Osteoblast (primary cell): Measurements from ENCODE around the gene NABP1. TPM values are rescaled to one million over a fixed set of nuclear protein-coding genes. Genes with fewer than 3 reads are reported as not detected.

Experiments
- DNase-seq: peaks from one replicate; pipeline ENCODE4 v3.0.0; 2011; ENCODE audit warnings: low spot score, mixed read lengths; ENCODE audit not compliant: insufficient read length; ENCODE audit errors: missing footprints
- H2AFZ ChIP-seq: 2 replicates; pipeline ENCODE4 v1.6.0; 2011; ENCODE audit warnings: mild to moderate bottlenecking, low read length
- H3K27ac ChIP-seq: 2 replicates; pipeline ENCODE4 v1.5.1; 2011; ENCODE audit warnings: mild to moderate bottlenecking, low read depth, low read length, moderate library complexity
- H3K27me3 ChIP-seq: 2 replicates; pipeline ENCODE4 v1.6.0; 2012; ENCODE audit warnings: mild to moderate bottlenecking, control low read depth, inconsistent platforms, low read length, moderate library complexity; ENCODE audit not compliant: insufficient read depth
- H3K36me3 ChIP-seq: 2 replicates; pipeline ENCODE4 v1.5.1; 2011; ENCODE audit warnings: mild to moderate bottlenecking, low read length, control low read depth, moderate library complexity; ENCODE audit not compliant: insufficient read depth
- H3K4me1 ChIP-seq: 2 replicates; pipeline ENCODE4 v1.5.1; 2011; ENCODE audit warnings: mild to moderate bottlenecking, low read length, control low read depth, moderate library complexity; ENCODE audit not compliant: insufficient read depth
- H3K4me2 ChIP-seq: 2 replicates; pipeline ENCODE4 v1.6.0; 2011; ENCODE audit warnings: mild to moderate bottlenecking, low read length; ENCODE audit not compliant: insufficient read depth
- H3K4me3 ChIP-seq: fragments of 200-600 bp; sonication (generic); 3 replicates; pipeline ENCODE4 v1.5.1; 2012; ENCODE audit warnings: mild to moderate bottlenecking, low read length, inconsistent platforms; ENCODE audit not compliant: insufficient read depth
- H3K79me2 ChIP-seq: 2 replicates; pipeline ENCODE4 v1.6.0; 2012; ENCODE audit warnings: mild to moderate bottlenecking, low read length, control low read depth, inconsistent platforms; ENCODE audit not compliant: insufficient read depth
- H3K9me3 ChIP-seq: 2 replicates; pipeline ENCODE4 v1.5.1; 2011; ENCODE audit warnings: low read depth, low read length, control low read depth
- H4K20me1 ChIP-seq: 2 replicates; pipeline ENCODE4 v1.6.0; 2012; ENCODE audit warnings: mild to moderate bottlenecking, low read length, control low read depth; ENCODE audit not compliant: insufficient read depth
- total RNA-seq: library from RNA; depleted of rRNA; stranded (reverse); fragments of >200 nt; gene quantifications from 2 replicates; pipeline ENCODE4 v1.2.3, GENCODE V29; 2012
- TF ChIP-seq, protein P1 (sequence below): IDR thresholded peaks from 2 replicates; pipeline ENCODE4 v1.5.1; 2011; ENCODE audit warnings: mild to moderate bottlenecking, low read depth, low read length, moderate library complexity; ENCODE audit errors: extremely low read depth

The NABP1 gene
- total RNA-seq, 1 donor, result 72.0 TPM

DNA sequence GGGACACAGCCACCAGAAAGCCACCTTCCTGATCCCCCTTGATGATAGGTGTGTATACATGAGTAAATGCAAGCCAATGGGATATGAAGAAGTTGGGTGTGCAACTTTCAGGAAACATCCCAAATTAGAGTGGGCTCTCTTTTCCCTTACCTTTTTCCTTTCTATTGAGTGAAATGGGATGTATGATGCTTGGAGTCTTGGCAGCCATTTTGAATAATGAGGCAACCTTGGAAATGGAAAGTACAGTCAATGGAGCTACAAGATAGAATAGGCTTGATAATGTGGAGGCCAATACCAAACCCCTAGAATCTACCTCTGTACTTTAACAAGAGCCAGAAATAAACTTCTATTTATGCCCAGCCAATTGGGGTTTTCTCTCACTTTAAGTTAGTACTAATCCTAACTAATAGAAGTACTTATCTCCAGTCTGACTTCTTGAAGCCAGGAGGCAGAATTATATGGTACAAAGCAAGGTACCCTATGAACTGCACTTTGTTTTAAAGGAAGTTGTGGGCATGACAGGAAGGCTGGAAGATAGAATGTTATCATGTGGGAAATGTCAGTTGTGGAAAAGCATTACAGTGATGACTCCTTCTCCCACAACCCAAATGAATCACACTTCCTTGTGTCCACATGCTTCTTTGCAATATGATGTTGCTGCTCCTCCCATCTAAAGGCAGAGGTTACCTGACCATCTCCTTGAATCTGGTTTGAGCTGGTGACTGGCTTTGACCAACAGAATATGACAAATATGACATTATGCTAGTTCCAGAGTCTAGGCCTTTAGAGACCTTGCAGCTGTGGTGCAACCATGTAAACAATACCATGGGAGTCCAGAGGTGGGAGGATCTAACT, 12.9 kb upstream of the NABP1 start:
- Histone ChIP-seq H3K27me3 (no peaks in the 10 kb centered on the region), H2AFZ (no peak overlapping the region), H3K36me3 (no peaks in the 10 kb centered on the region), H3K9me3 (no peaks in the 10 kb centered on the region), H3K27ac (peak overlapping the region; percentile 58), H3K79me2 (no peaks in the 10 kb centered on the region), H3K4me3 (peak overlapping the region; percentile 3), H4K20me1 (no peaks in the 10 kb centered on the region), H3K4me2 (no peak overlapping the region), H3K4me1 (peaks cover 19% of the 10 kb centered on the region)
- TF ChIP-seq, protein P1, sequence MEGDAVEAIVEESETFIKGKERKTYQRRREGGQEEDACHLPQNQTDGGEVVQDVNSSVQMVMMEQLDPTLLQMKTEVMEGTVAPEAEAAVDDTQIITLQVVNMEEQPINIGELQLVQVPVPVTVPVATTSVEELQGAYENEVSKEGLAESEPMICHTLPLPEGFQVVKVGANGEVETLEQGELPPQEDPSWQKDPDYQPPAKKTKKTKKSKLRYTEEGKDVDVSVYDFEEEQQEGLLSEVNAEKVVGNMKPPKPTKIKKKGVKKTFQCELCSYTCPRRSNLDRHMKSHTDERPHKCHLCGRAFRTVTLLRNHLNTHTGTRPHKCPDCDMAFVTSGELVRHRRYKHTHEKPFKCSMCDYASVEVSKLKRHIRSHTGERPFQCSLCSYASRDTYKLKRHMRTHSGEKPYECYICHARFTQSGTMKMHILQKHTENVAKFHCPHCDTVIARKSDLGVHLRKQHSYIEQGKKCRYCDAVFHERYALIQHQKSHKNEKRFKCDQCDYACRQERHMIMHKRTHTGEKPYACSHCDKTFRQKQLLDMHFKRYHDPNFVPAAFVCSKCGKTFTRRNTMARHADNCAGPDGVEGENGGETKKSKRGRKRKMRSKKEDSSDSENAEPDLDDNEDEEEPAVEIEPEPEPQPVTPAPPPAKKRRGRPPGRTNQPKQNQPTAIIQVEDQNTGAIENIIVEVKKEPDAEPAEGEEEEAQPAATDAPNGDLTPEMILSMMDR, result no peak
- peak; percentile 1 for DNase-seq

DNA sequence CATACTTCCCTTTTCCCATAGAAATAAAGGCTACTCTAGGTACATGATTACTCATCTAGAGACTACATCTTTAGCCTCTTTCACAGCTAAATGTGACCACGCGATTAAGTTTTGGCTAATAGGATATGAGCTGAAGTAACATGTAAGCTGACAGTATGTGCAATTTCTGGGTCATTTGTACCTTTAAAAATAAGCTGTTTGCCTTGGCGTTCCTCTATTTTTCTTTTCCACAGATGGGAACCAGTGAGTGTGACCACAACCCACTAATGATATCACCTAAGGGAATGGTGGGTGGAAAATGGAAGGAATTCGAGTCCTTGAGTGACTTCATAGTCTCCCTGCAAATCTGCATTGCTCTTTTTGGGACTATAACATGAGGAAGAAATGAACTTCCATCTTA, 11.7 kb upstream of the NABP1 start:
- H3K79me2 ChIP-seq, result no peaks in the 10 kb centered on the region
- peaks cover 19% of the 10 kb centered on the region for H3K4me1 ChIP-seq
- H2AFZ ChIP-seq, result peak overlapping the region; percentile 62
- H3K9me3 ChIP-seq, result no peaks in the 10 kb centered on the region
- TF ChIP-seq, protein P1, result no peak
- peak overlapping the region; percentile 58 for H3K27ac ChIP-seq
- H3K4me2 ChIP-seq, result peak overlapping the region; percentile 5
- H3K27me3 ChIP-seq, result no peaks in the 10 kb centered on the region
- DNase-seq, result peak; percentile 23
- H3K4me3 ChIP-seq, result no peak overlapping the region
- H3K36me3 ChIP-seq, result no peaks in the 10 kb centered on the region
- H4K20me1 ChIP-seq, result no peaks in the 10 kb centered on the region

DNA sequence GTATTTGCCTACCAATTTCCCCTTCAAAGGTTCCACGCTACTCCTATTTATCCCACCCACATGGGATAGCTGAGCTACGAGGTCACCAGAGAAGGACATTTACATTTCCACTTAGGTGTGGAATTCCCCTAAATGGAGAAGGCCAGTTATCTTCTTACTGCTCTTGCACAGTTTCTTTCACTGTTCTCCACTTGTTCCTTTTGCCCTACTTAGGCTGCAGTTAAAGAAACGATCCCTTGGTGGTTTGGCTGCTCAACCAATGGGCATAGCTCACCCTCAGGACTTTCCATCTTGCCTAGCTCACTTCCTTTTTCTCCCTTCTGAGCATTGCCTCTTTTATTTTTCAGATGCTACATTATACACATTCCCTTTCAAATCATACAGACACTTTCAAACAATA, 11.2 kb upstream of the NABP1 start:
- TF ChIP-seq, protein P1, result no peak
- H3K4me2 ChIP-seq, result peak overlapping the region; percentile 5

DNA sequence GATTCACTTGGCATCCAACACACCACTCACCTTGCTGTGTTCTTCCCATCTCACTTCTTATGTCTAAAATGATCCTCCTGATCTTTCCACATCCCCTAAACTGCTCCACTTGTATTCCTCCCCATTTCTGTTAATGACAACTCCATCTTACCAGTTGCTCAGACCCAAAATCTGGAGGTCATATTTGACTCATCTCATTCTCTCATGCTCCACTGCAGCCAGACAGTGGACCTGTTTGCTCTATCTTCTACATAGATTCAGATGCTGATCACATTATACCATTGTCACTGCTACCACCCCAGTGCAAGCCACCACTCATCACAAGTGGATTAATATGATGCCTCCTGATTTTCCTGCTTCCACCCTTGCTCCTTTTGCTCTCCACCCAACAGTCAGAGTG, 7.9 kb upstream of the NABP1 start:
- Histone ChIP-seq H4K20me1 (no peaks in the 10 kb centered on the region), H2AFZ (peak overlapping the region; percentile 28), H3K4me2 (no peak overlapping the region), H3K4me3 (no peak overlapping the region), H3K27me3 (no peaks in the 10 kb centered on the region), H3K36me3 (no peaks in the 10 kb centered on the region), H3K9me3 (no peaks in the 10 kb centered on the region), H3K4me1 (peaks cover 19% of the 10 kb centered on the region), H3K79me2 (no peaks in the 10 kb centered on the region), H3K27ac (no peak overlapping the region)
- no peak for DNase-seq
- TF ChIP-seq, protein P1, result no peak

More for the DNA sequence above, 11.2 kb upstream of the NABP1 start:
- Histone ChIP-seq H4K20me1 (no peaks in the 10 kb centered on the region), H3K27me3 (no peaks in the 10 kb centered on the region), H3K27ac (peak overlapping the region; percentile 58), H3K79me2 (no peaks in the 10 kb centered on the region), H3K4me3 (no peak overlapping the region), H3K4me1 (peaks cover 19% of the 10 kb centered on the region), H2AFZ (peak overlapping the region; percentile 62), H3K9me3 (no peaks in the 10 kb centered on the region), H3K36me3 (no peaks in the 10 kb centered on the region)
- no peak for DNase-seq
